Measurements from ENCODE around the gene LRIG2. TPM values are rescaled to one million over a fixed set of nuclear protein-coding genes. Genes with fewer than 3 reads are reported as not detected.
"Not testable (repeated sequence)": the region's sequence is repeated elsewhere in the genome, so short reads cannot be mapped to it uniquely, and the experiment has no call there.

The LRIG2 gene
- total RNA-seq, 2 donors from 2014 or later, result 12.1 to 13.8 TPM

DNA sequence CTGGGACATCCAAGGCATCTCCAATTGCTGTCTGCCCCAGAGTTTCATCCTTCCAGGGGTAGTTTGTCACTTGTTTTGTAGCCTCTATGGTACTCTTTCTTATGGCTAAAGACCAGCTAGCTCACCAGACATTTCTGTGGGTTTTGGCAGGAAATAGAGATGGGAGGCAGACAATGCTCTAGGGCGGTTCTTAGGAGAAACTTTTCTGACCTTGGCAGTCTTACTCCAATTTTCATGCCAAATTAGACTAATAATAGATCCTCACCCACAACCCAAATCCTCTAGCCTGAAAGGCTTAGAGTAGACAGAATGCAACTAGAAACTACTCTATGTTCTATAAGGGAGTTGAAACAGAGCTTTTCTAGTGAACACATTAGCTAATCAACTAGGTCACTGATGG, 69.8 kb downstream of the LRIG2 start:
- Histone ChIP-seq H3K27ac (no peak overlapping the region), H3K9me3 (no peaks in the 10 kb centered on the region), H3K27me3 (no peaks in the 10 kb centered on the region), H3K36me3 (no peaks in the 10 kb centered on the region), H3K9ac (ENCODE audit: low read depth in 2 of 2, low read length in 2 of 2) (no peak overlapping the region), H3K4me3 (no peak overlapping the region), H3K4me1 (peaks cover 5% of the 10 kb centered on the region)
- intact Hi-C loops (cut with DNase I), result loop anchor here (5.0 to 10.0 kb wide), 2 partner anchors 242 to 535 kb away; no protein-coding TSS in a partner anchor
- TF ChIP-seq, protein P1, sequence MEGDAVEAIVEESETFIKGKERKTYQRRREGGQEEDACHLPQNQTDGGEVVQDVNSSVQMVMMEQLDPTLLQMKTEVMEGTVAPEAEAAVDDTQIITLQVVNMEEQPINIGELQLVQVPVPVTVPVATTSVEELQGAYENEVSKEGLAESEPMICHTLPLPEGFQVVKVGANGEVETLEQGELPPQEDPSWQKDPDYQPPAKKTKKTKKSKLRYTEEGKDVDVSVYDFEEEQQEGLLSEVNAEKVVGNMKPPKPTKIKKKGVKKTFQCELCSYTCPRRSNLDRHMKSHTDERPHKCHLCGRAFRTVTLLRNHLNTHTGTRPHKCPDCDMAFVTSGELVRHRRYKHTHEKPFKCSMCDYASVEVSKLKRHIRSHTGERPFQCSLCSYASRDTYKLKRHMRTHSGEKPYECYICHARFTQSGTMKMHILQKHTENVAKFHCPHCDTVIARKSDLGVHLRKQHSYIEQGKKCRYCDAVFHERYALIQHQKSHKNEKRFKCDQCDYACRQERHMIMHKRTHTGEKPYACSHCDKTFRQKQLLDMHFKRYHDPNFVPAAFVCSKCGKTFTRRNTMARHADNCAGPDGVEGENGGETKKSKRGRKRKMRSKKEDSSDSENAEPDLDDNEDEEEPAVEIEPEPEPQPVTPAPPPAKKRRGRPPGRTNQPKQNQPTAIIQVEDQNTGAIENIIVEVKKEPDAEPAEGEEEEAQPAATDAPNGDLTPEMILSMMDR (IDR thresholded peaks at IDR 0.05), result no peak
- no peak for DNase-seq

DNA sequence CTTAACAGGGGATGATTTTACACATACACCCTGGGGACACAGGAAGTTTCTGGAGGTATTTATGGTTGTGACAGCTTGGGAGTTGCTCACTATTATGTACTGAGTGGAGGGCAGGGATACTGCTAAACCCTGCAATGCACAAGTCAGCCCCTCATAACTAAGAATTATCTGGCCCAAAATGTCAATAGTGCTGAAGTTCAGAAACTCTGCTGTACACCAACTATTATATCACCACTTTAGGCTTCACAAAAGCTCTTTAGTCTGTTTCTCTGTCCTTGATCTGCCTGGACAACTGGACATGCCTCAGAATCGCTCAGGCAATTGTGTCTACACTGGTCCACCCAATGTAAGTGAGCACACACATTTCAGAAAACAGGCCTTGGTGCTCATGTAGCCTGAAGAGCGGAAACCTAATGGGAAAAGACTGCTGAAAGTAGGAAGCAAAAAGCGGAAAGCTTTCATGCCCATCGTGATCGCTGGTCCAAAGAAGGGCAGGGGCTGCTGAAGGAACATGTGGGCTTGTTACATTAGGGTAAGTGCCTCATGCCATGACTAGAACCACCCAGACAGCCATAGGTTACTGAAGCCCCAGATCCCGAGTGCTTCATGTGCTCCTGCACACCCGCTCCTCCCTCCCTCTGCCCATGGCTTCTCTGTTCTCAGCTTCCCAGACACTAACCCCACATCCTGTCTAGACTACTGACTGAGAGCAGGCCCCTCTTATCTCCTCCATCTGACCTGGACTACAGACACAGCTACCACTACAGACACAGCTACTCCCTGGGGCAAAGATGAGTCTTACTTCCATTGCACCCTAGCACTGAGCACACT, 73.5 kb downstream of the LRIG2 start:
- Histone ChIP-seq H3K27ac (no peak overlapping the region), H3K4me3 (no peak overlapping the region), H3K27me3 (no peaks in the 10 kb centered on the region), H3K4me1 (no peaks in the 10 kb centered on the region), H3K36me3 (no peaks in the 10 kb centered on the region), H3K9ac (ENCODE audit: low read depth in 2 of 2, low read length in 2 of 2) (no peak overlapping the region), H3K9me3 (no peaks in the 10 kb centered on the region)
- TF ChIP-seq, protein P1 (IDR thresholded peaks at IDR 0.05), result no peak
- intact Hi-C loops (cut with DNase I), result loop anchor here (10.0 kb wide), 1 partner anchor 238 kb away; no protein-coding TSS in a partner anchor
- DNase-seq, result no peak

DNA sequence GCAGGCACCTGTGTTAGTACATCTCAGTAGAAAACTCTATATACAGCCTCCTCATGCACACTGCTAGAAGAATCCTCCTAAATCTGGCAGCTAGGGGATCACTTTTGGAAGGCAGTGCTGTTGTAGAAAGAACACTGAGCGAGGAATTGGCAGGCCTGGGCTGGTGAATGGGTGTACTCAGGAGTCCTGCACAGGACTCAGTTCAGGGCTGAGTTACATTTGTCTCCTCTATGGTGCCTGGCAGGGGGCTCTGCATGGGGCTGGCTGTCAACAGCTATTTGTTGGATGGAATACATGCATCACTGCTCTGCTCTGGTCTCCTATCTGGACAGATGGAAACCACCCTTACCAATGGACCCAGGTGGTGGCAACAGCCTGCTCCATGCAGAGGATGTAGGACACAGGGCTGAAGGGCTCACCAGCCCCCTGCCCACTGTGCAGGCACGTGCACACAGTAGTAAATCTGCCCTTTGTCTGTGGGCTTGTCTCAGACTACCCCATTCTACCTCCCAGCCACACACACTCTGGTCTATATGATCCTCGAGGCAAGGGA, 74.2 kb downstream of the LRIG2 start:
- H3K36me3 ChIP-seq, result no peaks in the 10 kb centered on the region
- H3K27me3 ChIP-seq, result no peaks in the 10 kb centered on the region
- no peak overlapping the region for H3K27ac ChIP-seq
- no peak overlapping the region for H3K9ac ChIP-seq (ENCODE audit: low read depth in 2 of 2, low read length in 2 of 2)
- intact Hi-C loops (cut with DNase I), result loop anchor here (10.0 kb wide), 1 partner anchor 238 kb away; no protein-coding TSS in a partner anchor
- DNase-seq, result no peak
- TF ChIP-seq, protein P1 (IDR thresholded peaks at IDR 0.05), result no peak
- H3K4me1 ChIP-seq, result no peaks in the 10 kb centered on the region
- H3K9me3 ChIP-seq, result no peaks in the 10 kb centered on the region
- H3K4me3 ChIP-seq, result no peak overlapping the region

DNA sequence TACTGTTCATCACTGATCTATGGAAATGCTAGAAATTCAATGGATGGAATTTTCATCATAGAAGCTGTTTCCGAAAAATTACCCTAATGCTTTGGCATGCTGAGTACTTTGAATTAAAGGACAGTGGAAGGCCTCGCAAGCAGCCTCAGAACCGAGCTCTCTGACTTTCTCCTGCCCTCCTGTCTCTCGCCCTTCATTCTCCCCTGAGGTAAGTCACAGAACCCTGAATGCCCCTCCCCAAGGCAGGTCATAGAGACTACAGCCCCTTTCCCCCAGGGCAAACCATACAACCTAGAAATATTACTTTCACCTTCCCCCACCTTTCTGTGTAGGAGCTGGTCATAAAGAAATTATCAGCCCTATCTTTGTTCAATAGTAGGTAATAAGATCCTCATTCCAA, 74.8 kb downstream of the LRIG2 start:
- H3K9ac ChIP-seq (ENCODE audit: low read depth in 2 of 2, low read length in 2 of 2), result no peak overlapping the region
- H3K27ac ChIP-seq, result no peak overlapping the region
- intact Hi-C loops (cut with DNase I), result loop anchor here (10.0 kb wide), 1 partner anchor 237 kb away; no protein-coding TSS in a partner anchor
- H3K27me3 ChIP-seq, result no peaks in the 10 kb centered on the region
- H3K9me3 ChIP-seq, result no peaks in the 10 kb centered on the region
- TF ChIP-seq, protein P1 (IDR thresholded peaks at IDR 0.05), result no peak
- no peak overlapping the region for H3K4me3 ChIP-seq
- no peaks in the 10 kb centered on the region for H3K36me3 ChIP-seq
- no peak for DNase-seq
- H3K4me1 ChIP-seq, result no peaks in the 10 kb centered on the region

DNA sequence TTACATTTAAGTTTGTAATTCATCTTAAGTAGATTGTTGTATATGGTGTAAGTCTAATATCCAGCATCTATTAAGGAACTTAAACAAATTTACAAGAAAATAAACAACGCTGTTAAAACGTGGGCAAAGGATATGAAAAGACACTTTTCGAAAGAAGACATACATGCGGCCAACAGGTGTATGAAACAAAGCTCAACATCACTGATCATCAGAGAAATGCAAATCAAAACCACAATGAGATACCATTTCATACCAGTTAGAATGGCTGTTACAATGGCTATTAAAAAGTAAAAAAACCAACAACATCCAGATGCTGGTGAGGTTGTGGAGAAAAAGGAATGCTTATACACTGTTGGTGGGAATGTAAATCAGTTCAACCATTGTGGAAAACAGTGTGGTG, 77.5 kb downstream of the LRIG2 start:
- H3K27me3 ChIP-seq; H3K4me3 ChIP-seq; H3K9ac ChIP-seq (ENCODE audit: low read depth in 2 of 2, low read length in 2 of 2); H3K36me3 ChIP-seq; H3K9me3 ChIP-seq; H3K4me1 ChIP-seq; H3K27ac ChIP-seq; DNase-seq; intact Hi-C loops (cut with DNase I): not testable (repeated sequence)

Data from colonic mucosa (tissue), 4 donors.